ENCODE measurements around the gene NBEA.

The NBEA gene

DNA sequence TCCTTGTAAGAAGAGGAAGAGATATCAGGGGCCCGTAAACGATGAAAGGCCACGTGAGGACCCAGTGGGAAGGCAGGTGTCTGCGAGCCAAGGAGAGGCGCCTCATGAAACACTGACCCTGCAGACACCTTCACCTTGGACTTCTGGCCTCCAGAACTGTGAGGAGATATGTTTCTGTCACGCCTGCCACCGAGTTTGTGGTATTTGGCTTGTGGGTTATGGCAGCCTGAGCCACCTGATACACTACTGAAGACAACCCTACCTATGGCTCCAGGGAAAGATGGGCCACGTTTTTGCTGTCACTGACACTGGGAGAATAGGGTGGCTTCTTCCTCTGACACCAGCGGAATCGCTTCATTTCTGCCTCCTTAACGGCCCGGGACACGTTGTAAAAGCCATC, 752.0 kb downstream of the NBEA start:
- DNase-seq = no peak

DNA sequence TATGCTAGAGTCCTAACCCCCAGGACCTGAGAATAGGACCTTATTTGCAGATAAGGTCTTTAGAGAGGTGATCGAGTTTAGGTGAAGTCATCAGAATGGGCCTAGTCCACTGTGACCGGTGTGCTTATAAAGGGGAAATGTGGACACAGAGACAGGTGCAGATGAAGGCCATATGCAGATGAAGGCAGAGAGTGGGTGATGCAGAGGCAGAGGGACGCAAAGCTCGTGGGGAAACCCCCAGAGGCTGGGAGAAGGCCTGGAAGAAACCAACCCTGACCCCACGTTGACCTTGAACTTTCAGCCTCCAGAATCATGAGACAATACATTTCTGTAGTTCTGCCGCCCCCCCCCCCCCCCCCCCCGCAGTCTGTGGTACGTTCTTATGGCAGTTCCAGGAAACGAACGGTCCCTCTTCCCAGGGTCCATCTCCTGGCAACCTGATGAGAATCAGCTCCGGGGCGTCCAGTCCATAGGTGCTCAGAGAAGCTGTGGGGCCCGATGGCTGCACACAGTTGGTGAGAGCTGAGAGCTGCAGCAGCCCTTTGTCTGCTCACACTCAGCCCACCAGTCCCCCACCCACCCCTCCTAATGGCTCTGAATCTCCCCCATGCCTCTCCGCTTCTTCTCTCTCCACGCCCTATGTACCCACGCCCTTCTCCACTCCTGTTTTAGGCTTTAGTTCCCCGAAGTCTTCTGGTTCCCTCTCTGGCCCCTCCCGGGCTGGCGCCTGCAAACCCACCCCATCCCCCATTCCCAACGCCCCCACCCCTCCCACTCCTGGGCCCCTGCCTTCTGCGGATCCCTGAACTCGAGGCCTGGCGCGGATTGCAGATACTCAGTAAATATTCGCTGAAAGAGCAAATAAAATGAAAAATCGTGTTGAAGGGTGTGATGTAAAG, 752.7 kb downstream of the NBEA start:
- DNase-seq = no peak

- no peak for DNase-seq
Measured at GRCh38 chr13:35695448-35695770, 753.3 kb downstream of the NBEA start.

GRCh38 chr13:35697186-35697730, 755.2 kb downstream of the NBEA start:
- DNase-seq = no peak

DNA sequence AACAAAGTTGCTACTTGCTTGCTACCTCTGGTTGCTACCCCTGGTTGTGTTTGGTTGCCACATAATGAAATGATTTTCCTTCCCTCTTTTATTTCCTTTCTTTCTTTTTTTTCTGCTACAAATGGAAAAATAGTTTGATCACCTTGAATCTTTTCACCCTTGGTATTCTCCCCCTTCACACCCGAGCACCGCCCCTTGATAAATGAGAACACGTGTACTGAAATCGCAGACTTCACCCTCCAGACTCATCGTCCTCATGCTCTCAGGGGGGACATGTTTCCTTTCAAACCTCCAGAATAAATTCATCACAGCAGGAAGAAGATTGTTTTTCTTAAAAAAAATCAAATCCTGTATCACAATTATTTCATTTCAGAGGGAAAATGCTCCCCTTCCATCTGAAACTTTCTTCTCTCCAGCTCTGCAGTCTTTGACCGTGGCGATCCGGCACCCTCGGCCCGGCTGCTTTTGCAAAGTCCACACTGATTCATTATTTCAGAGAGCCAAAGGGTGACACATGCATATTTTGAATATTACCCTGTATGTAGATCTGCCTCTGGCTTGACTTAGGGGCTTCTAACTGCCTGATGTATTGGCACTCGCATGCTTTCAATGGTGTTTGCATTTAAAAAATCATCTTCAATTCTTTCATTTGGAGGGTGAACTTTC, 757.0 kb downstream of the NBEA start:
- DNase-seq = no peak

GRCh38 chr13:35699825-35700510, 757.9 kb downstream of the NBEA start:
- no peak for DNase-seq

DNA sequence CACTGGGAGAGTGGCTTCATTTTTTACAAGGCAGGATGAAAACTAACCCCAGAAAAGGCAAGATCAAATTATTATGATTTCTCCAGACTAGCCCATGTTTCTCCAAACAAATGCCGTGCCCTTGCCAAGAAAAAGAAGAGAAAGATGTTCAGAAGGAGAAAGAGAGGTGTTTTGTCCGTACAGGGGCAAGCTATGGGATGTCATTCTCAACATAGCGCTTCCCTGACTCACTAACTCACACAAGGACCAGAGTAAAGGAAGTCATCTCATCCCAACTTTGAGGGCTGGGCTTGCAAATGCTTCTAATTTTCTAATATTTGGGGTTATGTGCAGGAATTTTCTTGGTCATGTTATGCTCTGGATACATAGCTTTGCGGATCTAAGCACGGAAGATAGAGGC, 758.6 kb downstream of the NBEA start:
- DNase-seq = no peak

GRCh38 chr13:35702316-35702715, 760.2 kb downstream of the NBEA start:
- no peak for DNase-seq

DNA sequence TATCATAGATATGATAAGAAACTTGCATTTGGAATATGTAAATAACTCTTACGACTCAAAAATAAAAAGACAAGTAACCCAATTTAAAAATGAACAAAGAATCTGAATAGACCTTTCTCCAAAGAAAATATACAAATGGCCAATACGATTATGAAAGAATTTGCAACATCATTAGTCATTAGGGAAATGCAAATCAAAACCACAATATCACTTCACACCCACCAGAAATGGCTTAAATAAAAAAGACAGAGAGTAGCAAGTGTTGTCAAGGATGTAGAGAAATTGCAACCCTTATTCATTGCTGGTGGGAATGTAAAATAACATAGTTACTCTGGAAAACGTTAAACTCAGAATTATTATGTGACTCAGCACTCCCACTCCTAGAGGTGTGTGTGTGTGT, 761.0 kb downstream of the NBEA start:
- DNase-seq = no peak

- DNase-seq = no peak
Measured at GRCh38 chr13:35704331-35704730, 762.3 kb downstream of the NBEA start.

GRCh38 chr13:35706281-35706680, 764.2 kb downstream of the NBEA start:
- DNase-seq = no peak

DNA sequence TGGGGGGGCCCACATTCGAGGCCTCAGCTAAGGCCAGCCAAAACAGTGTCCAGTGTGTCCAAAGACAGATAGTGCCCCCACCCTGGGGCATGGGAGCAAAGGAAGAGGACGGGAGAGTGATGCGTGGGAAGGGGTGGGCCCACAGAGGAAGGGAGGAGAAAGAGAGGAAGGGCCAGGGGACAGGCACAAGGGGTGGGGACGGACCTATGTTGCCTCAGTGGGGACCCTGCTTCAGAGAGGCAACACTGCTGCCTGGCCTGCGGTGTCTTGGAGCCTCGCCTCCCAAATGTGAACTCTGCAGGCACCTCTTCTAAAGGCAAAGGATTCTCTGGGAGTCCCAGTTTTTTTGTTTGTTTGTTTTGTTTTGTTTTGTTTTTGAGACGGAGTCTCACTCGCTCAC, 764.7 kb downstream of the NBEA start:
- DNase-seq = no peak

DNA sequence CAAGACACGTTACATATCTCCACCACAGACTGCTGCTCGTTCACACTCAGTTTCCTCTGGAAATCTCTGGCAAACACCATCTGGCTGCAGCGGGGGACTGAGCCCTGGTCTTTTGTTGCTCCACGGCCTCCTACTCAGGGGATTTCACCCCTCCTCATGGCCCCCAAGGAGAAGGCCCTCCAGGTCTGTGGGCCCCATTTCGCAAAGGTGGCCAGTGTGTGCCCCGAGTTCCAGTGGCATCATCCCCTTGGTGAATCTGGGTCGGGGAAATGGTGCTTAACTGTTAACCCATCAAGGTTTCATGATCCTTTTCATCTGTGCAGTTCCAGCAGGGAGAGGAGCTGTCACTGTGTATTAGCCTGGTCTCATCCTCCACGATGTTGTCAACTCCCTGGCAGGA, 769.8 kb downstream of the NBEA start:
- DNase-seq = no peak

GRCh38 chr13:35712907-35713761, 771.1 kb downstream of the NBEA start:
- DNase-seq = no peak

DNA sequence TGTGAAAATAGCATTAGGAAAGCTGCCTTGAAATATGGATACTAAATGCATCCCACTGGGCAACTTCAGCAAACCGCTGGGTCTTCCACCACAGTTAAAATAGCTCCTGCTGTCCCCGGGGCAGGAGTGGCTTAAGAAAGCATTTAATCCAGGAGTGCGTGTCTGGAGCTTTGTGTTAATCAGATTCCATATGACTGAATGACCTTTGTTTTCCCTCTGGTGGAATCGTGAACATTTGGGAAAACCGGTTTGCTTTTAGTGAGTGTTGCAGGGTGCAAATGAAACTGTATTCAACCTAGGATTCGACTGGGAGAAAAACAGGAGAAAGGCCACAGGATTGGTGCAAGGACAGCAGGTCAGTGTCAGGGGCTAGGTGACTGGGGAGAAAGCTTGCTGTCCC, 772.1 kb downstream of the NBEA start:
- DNase-seq = no peak

GRCh38 chr13:35714588-35715377, 772.7 kb downstream of the NBEA start:
- no peak for DNase-seq

- DNase-seq = no peak
Measured at GRCh38 chr13:35716186-35716585, 774.1 kb downstream of the NBEA start.

DNA sequence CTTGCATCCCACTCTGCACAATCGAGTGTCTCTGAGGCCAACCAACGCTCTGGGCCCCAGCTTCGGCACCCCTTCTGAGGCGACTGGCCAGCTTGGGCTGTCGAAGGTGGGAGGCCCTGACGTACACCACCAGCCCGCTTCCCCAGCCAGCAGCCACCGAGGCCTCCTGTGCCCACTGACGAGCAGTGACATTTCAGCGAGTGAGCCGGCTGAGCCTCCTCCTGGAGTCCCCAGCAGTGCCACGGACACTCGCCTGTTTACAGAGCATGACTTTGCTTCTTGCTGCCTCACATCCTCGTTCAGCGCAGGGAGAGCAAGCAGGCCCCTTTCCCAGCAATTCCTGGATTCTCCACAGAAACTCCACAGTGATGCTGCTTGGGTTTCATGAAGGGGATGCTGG, 774.7 kb downstream of the NBEA start:
- DNase-seq = no peak

- DNase-seq = no peak
Measured at GRCh38 chr13:35718084-35718483, 776.0 kb downstream of the NBEA start.

DNA sequence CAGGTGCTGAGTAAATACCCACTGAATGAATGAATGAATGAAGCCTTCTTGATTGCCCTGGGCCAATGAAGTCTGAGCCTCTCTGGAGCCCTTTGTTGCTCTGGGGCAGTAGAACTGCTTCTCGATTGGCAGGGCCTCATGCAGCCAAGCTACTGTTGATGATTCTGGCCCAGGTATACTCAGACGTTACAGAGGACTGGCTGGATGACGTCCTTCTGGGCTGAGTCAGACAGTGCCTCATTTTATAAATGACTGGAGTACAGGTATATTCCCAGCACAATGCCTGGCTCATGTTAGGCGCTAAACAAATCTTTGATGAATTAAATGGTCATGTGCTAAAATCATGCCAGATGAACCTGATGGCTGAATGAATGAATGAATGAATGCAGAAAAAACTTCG, 778.2 kb downstream of the NBEA start:
- DNase-seq = no peak

- no peak for DNase-seq
Measured at GRCh38 chr13:35720690-35721554, 778.9 kb downstream of the NBEA start.
